Measurements from ENCODE around the gene MYO19.
"Not testable (repeated sequence)": the region's sequence is repeated elsewhere in the genome, so short reads cannot be mapped to it uniquely, and the experiment has no call there.

Gene MYO19

DNA sequence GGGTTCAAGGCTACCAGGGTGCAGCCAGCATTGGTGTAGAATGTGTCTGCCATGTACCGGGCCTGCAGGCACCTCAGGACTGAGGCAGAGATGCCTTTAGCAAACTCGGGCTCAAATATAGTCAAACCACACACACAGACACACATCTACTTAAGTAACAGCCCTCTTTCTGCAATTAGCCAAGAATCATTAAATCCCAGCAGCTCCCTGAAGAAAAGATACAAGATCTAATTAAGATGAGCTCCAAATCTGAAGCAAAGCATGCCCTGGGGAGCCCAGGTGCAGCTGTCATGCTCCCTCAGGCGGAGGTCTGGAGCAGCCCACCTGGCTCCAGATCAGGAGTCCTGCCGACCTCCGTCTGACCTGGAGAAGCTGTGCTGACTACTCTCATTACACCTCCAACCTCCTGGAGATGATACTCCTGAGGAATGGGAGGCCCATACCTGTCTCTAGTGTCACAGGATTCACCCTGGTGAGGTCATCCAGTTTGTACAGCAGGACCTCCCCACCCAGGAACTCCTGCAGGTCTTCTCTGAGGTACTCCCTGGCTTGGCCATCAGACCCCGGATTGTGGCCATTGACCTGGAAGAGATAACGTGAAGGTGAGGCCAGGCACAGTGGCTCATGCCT is 6.9 kb downstream of the MYO19 start:
- no peak for DNase-seq

DNA sequence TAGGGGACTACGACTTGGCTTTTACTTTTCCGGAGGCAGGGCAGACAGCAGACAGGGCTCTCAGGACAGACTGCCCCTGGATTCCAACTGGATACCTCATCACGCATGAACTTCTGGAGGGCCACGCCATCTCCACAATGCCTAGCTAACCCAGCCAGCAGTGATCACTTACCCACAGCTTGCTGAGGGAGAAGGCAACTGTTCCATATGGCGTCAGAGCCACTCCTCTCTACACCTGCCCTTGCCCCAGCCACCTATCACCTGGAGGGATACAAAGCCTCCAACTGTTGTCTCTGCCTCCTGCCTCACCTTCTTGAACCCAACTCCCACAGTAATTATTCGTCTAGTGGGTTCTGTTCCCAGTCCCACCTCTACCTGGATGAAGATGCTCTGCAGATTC is 8.8 kb downstream of the MYO19 start:
- no peak for DNase-seq

DNA sequence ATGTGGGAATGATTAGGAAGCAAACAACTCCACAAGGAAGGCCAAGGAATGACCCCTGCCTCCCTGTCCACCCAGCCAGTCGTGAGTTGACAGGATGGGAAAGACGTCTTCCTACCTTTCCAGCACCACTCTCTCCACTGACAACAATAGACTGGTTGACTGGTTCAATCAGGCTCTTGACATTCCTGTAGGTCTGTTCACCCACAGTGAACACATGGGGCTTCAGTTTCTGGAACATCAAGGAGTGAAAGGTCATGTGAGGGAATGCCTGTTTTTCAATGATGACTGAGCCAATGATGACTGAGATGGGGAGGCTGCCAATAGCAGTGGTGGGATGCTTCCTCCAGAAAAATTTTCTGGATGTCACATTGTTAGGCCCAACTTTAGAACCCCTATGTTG is 9.6 kb downstream of the MYO19 start:
- DNase-seq: no peak

DNA sequence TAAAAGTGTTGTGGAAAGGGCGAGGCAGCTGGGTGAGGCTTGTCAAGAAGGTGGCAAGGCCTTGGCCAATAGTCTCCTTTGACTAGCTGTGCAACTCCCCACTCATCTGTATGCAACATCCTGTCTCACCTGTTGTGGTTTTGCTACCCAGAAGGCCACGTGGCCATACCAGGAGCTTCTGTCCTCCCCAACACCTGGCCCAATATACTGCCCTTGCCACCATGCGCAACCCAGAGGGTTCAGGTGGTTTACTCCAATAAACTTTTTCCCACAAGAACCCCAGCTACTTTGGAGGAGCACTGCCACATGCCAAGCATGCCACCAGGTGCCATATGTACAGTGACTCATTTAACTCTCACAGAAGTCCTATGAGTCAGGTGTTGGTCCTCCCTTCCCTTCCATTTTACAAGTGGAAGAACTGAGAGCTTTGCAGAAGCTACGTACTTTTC is 10.2 kb downstream of the MYO19 start:
- no peak for DNase-seq

DNA sequence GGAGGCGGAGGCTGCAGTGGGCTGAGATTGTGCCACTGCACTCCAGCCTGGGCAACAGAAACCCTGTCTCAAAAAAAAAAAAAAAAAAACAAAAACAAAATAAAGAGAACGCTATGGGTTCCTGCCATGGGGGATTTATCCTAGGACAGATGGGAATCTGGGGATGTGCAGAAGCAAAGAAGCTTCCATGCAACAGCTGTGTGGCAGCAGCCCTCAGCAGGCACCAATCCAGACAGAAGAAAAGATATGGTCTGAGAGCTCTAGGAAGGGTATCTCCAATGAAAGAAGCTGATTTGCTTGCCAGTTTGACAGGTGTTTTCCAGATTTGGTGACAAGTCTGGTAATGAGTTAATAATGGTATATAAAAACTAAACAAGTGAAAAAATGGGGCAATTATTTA is 11.6 kb downstream of the MYO19 start:
- DNase-seq: no peak

DNA sequence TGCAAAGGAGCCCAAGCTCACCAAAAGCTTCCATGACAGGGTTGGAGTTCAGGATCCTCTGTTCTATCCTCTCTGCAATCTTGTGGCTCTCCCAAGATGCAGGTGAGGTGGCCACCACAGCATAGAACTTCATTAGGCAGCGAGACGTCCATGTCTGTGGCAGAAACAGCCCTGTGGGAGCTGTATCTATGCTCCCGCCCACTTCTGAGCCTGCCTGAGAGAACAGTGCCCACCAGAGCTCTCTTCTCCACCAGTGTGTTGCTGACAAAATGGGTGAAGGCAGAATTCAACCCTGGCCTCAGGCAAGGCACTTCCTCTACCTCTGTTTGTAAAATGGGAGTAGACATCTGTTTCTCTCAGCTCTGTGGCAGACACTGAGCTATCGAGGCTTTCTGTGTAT is 18.8 kb downstream of the MYO19 start:
- no peak for DNase-seq

DNA sequence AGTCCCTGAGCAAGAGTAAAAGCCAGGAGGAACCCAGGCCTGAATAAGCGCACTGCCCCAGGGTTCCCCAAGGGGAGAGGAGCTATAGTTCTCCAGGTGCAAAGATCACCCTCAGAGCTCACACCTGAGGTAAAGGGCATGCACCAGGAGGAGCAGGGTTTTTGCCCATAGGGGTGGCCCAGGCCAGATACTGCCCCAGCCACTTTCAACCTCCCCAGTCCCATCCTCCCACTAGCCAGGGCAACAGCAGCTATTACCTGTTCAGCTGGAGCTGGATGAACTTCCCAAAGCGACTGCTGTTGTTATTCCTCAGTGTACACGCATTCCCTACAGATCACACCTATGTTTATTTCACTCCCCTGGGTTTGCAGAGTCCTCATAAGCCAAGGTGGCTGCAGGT is 19.8 kb downstream of the MYO19 start:
- DNase-seq: no peak

DNA sequence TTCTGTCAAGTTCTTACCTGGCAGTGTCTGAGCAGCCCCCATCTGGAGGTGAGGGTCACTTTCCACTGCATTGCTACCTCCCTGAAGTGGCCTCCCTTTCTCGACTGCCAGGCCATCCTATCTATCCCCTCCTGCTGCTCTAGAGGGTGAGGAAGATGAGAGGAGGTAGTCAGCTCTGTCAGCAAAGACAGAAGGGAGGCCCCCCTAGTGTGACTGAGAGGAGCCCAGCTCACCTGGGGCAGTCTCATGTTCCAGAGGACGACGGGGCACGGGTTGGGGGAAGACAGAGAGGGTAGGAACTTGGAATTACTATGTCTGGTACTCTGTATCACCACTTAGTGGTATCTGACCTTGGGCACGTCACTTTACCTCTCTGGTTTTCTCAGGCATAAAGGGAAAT is 22.0 kb downstream of the MYO19 start:
- DNase-seq: no peak

DNA sequence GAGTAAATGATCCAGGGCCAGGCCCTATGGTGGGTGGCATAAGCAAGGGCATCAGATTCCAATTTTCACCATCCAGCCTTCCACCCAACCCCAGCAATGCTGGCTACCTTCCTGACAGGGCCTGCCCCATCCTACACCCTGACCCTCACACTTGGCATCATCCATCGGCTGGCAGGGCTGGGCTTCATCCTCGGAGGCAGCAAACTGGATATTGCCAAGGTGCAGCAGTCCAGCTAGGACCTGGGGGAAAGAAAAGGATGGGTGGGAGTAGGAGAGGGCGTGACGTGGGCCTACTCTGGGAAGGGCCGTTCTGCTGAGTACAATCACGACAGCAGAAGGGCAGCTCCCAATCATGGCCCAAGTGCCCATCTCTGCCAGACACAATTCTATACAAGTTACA is 23.5 kb downstream of the MYO19 start:
- no peak for DNase-seq

DNA sequence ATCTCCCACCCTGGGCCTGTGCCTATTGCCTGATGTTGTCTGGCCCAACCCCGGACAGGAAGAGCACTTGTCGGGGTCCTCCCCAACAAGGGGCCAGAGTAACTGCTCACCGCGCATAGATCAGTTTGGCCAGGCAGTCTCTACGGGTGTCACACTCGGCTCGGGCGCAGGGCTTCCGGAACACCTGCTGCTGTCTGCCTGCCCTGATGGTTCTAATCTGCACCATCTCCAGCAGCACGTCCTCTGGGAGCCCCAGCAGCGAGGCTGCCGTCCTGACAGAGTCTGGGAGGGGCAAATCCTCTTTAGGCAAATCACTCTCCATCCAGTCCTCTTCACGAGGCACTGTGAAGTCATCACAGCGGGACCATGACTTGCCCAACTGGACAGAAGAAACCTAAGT is 24.0 kb downstream of the MYO19 start:
- DNase-seq: no peak

DNA sequence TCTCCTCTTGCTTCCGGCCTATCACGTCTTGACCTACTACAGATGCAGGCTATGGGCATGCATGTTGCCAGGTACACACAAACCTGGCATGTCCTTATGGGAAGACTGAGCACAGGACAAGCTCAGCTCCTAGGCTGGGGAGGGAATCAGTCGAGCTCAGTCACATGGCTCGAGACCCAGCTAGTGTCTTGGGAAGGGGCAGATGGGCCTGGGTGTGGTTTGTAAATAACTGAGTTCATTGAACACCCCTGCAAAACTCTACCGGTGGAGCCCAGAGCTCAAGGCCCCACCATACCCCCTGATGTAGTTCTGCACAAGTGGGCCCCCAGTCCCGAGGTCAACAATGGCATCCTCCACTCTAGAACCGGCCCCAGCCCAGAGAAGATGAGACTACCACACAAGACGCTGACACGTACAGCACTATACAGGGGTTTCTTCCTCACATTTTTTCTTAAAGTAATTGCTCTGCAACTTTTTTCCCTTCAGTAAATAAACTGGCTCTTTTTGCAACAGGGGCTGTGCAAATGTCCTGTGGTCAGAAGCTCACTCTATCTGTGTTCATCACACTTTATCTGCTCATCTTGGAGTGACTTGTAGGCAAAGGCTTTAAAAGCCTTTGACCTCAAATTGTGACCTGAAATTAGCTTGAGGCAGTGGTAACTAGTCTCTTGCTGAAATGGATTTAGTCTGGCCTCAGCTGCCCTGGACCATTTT is 25.2 kb downstream of the MYO19 start:
- no peak for DNase-seq

DNA sequence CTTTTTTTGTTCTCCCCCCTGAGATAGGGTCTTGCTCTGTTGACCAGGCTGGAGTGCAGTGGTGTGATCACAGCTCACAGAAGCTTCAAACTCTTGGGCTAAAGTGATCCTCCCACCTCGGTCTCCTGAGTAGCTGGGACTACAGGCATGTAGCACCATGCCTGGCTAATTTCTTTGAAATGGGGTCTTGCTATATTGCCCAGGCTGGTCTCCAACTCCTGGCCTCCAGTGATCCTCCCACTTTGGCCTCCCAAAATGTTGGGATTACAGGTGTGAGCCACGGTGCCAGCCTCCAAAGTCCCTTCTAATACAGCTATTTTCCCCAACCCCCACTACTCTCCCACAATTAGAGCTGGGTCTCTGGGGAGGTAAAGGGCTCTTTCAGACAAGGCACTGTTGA is 26.2 kb downstream of the MYO19 start:
- DNase-seq: not testable (repeated sequence)

DNA sequence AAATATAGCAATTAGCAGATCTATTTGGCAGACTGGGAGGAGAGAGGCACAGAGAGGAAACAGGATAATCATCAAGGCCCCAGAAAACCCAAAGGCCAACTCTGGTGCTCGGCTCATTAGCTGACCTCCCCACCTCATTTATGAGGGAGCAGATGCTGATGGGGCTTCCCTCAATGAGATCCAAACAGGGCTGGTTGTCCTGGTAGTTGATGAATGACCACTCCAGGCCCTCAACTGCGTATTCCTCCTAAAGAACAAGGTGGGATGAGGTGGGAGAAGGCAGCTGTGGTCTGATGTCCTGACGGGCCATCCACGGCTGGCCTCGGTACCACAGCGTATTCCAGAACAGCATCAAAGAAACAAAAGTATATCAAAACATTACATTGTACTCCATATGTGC is 27.4 kb downstream of the MYO19 start:
- DNase-seq: no peak

DNA sequence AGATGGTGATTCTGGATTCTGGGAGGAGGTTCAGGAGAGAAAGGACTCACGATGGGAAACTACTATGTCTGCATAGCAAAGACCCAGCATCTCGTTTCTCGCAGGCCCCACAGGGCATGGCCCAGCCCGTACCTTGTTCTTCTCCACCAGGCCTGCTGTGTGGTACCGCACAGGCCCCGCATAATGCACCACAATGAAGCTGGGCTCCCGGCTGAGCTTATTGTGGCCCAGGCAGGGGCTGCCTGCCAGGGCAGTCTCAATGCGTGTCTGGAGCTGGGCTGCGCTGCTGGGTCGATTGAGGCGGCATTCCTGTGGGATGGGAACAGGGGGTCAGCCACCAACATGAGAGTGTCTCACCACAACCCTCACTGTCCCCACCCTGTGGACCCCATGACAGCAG is 27.8 kb downstream of the MYO19 start:
- no peak for DNase-seq

DNA sequence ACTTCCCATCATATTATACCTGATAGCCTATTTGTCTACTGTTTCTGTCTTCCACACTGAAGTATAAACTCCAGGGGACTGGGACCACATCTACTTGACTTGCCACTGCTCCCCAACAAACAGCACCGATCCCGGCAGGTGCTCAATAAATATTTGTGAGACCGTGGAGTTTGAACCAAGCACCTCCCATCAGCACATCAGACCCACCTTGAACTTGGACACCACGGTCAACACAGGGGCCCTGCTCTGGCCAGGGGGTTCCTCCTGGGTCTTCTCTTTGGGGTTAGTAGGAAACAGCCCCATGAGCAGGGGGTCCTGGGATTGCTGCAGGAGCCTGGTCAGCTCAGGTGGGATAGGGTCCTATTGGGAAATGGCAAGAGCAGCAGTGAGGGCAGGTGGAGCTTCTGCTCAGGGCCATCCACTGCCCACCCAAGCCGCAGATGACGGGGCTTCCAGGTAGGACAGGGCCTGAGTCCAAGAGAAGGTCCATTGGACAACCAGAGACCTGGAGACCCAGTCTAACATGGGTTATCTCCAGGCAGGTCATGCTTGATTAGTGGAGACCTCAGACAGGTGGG is 28.3 kb downstream of the MYO19 start:
- DNase-seq: no peak

DNA sequence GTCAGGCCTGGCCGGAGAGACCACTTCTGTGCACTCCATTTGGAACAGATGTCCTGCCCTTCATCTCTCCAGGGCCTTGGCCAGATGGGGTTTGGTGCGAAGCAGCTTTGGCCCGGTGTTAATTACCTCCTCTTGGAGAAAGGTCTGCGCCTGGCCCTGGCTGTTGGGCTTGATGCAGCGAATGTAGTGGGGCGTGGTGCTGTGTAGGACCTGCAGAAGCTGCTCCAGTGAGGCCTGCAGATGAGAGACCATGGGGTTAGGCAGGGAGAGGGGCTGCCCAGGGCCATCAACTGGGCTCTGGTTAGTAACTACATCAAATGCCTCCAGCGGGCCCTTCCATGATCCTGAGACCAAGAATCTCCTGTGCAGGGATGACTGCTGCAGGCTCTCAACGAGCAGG is 29.5 kb downstream of the MYO19 start:
- DNase-seq: no peak

DNA sequence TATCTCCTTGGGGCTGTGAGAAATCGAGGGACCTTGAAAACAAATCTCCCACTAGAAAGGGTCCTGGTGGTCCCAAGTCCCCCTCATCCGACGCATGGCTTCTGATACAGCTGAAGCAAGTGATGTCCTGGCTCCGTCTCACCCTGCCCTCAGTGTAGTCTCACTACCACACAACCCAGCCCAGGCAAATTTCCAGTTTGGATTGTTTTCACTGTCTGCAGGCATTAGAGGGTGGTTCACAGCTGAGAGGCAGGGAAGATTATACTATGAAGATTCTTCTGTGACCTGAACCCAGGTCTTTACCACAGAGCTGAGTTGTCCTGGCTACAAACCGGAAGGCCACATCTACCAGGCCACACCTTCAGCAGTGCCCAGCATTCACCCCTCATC is 30.5 kb downstream of the MYO19 start:
- DNase-seq: no peak

DNA sequence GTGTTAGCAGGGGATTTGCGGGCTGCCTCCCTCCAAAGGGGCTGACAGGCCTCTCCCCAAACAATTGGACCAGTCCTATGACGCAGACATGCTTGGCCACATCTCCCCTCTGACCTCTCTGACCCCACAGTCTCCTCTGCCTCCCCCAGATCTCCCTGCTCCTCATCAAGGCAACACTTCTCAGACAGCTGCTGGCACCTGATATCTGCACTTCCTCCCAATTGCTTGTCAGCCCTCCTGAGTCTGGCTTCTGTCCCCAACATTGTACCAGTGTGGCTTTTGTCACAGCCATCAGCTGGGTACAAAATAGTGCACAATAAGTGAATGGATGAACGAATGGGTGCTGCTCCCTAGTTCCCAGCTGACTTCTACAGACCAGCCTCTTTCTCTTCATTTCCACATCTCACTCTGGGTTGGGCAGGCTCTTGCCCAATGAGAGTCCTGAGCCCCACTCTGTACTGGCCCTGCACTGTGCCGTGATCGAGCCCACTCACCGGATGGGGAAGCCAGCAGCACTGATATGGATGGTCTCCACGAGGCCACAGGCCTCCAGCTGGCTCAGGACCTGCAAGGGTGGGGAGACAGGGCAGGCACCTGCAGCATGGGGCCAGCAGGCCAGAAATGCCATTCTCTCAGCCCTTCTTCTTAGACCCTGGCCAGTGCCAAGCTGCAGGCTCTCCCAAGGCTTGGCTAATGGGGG is 31.1 kb downstream of the MYO19 start:
- no peak for DNase-seq

DNA sequence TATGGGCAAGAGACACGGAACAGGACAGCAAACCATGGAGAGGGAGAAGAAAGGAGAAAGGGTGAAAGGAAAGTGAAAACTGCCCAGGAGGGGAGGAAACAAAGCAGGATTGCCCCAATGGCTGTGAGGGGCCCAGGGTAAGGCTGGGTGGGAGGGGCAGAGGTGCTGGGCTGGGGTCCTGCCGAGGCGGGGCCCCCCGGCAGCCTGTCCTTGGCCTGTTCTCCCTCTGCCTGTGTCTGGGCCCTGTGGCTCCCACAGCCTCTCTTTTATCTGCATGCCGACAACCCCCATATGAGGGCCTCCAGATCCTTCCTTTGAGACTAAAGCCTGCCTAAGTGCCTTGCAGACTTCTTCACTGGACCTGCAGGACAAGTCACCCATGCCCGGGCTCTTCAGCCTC is 32.7 kb downstream of the MYO19 start:
- DNase-seq: no peak

DNA sequence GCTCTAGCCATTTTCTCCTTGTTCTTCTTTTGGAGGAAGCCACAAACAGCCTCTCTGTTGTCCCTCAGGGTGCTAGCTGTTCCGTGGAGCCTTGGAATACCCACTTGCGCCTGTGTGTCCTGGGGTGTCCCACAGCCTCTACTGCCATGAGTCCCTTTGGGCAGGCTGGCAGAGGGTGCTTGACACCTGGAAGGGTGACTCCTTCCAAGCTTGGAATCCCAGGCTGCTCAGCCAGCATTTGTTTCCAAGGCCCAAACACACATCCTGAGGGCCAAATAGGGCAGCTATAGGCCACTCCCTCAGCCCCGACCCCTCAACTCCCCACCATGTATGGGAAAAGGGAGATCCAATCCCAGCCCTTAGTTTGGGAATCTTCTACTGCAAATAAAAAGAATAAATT is 33.3 kb downstream of the MYO19 start:
- DNase-seq: no peak

DNA sequence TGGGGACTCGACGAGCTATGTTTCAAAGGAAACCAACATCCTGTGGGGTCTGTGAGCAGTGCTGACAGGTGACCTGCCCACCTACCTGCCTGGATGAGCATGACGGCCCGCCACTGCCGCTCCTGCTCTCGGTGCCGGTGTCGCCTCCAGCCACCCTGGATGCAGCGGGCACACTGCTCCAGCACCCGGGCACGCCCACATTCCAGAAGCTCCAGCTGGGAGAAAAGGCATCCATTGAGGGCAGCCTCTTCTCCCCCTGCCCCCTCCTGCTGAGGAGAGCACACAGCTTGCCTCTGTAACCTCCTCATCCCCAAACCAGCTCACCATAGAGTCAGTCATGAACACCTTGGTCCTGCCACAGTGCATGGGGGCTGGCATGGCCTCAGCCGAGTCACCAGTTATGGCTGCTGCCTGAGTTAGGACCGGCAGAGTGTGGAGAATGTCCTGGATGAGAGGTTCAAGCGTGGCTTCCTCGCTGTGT is 33.9 kb downstream of the MYO19 start:
- DNase-seq: no peak

DNA sequence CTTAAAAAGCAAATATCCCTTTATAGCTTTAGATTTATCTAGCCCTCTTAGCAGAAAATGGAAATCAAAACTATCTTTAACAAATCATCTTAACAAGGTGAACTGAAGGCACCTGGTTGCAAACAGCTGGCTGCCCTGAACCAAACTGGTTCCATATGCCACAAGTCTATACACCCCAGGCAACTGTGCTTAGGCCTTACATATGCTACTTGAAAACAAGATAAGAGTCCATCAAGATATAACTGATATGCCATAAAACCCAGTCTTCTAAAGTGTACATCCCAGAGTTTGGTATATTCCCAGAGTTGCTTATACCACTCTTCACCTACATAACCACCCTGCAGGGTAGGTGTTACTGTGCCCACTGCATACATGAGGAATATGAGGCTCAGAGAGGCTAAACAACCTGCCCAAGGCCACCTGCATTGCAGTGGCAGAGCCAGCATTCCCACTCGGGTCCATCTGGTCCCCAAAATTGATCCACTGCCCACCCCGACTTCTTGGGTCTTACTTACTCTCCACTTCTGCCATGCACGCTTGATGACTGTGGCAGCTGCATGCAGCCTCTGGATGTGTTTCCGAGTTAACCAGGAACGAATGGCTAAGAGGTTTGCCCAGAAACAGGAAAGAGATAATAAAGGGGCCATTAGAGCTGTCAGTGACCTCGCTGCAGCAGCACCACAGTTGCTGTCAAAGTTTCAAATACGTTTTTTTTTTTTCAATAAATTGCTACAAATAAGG is 35.9 kb downstream of the MYO19 start:
- no peak for DNase-seq

DNA sequence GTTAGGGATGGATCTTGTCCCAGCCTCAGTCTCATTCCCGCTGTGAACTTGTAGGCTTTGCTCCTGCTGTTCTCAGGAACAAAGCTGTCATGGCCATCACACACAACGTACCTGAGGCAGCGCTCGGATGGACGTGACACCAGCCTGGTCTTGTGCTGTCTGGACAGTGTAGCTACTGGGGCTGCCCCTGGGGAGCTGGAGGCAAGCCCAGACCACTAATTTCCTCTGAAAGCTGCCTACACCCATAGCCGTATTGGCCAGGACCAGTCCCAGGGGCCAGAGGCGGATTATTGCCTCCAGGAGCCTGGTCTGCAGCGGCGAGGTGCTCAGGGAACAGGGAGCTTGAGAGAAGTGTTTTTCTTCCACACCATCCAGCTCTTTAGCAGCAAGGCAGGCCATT is 36.5 kb downstream of the MYO19 start:
- DNase-seq: no peak
